Stimulated activated CD4-positive, alpha-beta T cell treated with anti-CD3 and anti-CD28 coated beads, TNF-alpha, amount 100 ng/mL, for 1 hour (primary cell): ENCODE results near the gene TMEM44.
A peak's percentile ranks its signal among the peaks of the same experiment; 100 is the strongest.

Experiments
- DNase-seq, 3 donors: peaks; one replicate each; pipeline ENCODE4 v3.0.0-alpha.2; 2020; ENCODE audit warnings: low read depth in 3 of 3, low spot score in 1 of 3

Gene TMEM44

GRCh38 chr3:194633349-194634004 is at the start of gene TMEM44:
TSS of gene TMEM44 (minus strand) at chr3:194633419. CDS start at chr3:194633215, 204 bp downstream.
- peak in 1 of 3 donors; percentile 33 for DNase-seq

GRCh38 chr3:194682694-194683310 is 49.6 kb upstream of the TMEM44 start:
- peak; percentile 32 to 48 (median 38) for DNase-seq

- no peak for DNase-seq
Measured at GRCh38 chr3:194682189-194682693, 49.0 kb upstream of the TMEM44 start.

- DNase-seq: no peak
Measured at GRCh38 chr3:194680888-194681615, 47.8 kb upstream of the TMEM44 start.

GRCh38 chr3:194676471-194676870 is 43.3 kb upstream of the TMEM44 start:
- no peak for DNase-seq

- DNase-seq: no peak
Measured at GRCh38 chr3:194675680-194676079, 42.5 kb upstream of the TMEM44 start.

GRCh38 chr3:194675081-194675640 is 41.9 kb upstream of the TMEM44 start:
- peak in 1 of 3 donors; percentile 55 for DNase-seq

GRCh38 chr3:194673761-194674160 is 40.5 kb upstream of the TMEM44 start:
- no peak for DNase-seq

GRCh38 chr3:194672876-194673275 is 39.7 kb upstream of the TMEM44 start:
- DNase-seq: no peak

- peak; percentile 59 to 78 (median 77) for DNase-seq
Measured at GRCh38 chr3:194671900-194672808, 38.9 kb upstream of the TMEM44 start, which contains the start of gene LSG1. TSS of gene LSG1 (minus strand) at chr3:194672191. CDS start at chr3:194672162, 29 bp downstream.

- DNase-seq: no peak
Measured at GRCh38 chr3:194671511-194671899, 38.3 kb upstream of the TMEM44 start.

- no peak for DNase-seq
Measured at GRCh38 chr3:194667363-194667762, 34.1 kb upstream of the TMEM44 start.

GRCh38 chr3:194664857-194665256 is 31.6 kb upstream of the TMEM44 start:
- DNase-seq: no peak

GRCh38 chr3:194661946-194662345 is 28.7 kb upstream of the TMEM44 start:
- no peak for DNase-seq

- no peak for DNase-seq
Measured at GRCh38 chr3:194661374-194661773, 28.2 kb upstream of the TMEM44 start.

- DNase-seq: no peak
Measured at GRCh38 chr3:194659778-194660177, 26.6 kb upstream of the TMEM44 start.

GRCh38 chr3:194658477-194659242 is 25.4 kb upstream of the TMEM44 start:
- no peak for DNase-seq

GRCh38 chr3:194657439-194657838 is 24.2 kb upstream of the TMEM44 start:
- no peak for DNase-seq

- no peak for DNase-seq
Measured at GRCh38 chr3:194654443-194654842, 21.2 kb upstream of the TMEM44 start.

GRCh38 chr3:194647747-194648146 is 14.5 kb upstream of the TMEM44 start:
- DNase-seq: no peak
